ENCODE results near the gene GATA2.

DNA sequence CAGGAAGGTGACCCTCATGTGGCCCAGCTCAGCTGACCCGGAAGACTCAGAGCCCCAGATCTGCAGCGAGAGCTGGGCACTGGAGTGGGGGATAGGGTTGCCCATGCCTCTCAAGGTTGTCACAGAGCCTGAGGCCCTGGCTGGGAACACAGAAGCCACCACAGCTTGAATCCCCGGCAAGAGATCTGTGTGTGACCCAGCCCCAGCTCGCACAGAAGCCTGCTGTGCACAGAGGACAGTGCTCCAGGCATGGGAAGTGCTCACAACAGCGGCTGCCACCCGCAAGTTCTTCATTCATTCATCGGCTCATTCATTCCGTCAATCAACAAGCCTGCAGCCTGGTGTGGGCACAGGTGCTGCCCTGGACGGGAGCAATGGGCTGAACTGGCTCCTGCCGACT, 62.7 kb downstream of the GATA2 start:
- TF ChIP-seq, protein P1, sequence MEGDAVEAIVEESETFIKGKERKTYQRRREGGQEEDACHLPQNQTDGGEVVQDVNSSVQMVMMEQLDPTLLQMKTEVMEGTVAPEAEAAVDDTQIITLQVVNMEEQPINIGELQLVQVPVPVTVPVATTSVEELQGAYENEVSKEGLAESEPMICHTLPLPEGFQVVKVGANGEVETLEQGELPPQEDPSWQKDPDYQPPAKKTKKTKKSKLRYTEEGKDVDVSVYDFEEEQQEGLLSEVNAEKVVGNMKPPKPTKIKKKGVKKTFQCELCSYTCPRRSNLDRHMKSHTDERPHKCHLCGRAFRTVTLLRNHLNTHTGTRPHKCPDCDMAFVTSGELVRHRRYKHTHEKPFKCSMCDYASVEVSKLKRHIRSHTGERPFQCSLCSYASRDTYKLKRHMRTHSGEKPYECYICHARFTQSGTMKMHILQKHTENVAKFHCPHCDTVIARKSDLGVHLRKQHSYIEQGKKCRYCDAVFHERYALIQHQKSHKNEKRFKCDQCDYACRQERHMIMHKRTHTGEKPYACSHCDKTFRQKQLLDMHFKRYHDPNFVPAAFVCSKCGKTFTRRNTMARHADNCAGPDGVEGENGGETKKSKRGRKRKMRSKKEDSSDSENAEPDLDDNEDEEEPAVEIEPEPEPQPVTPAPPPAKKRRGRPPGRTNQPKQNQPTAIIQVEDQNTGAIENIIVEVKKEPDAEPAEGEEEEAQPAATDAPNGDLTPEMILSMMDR (conservative IDR thresholded peaks at IDR 0.05 in 1 of 2, IDR thresholded peaks at IDR 0.05 in 1 of 2; ENCODE audit: low read depth in 1 of 2, low read length in 2 of 2), result no peak
- no peak for TF ChIP-seq EZH2 (IDR thresholded peaks at IDR 0.05; ENCODE audit: low read length, missing control alignments)

All from fibroblast of lung (primary cell).